Activated T-cell treated with anti-CD3 and anti-CD28 coated beads, Interleukin-2, amount 50 U/mL, for 1 hour (primary cell): Measurements from ENCODE around the gene GMPPB.
"Not testable (repeated sequence)": the region's sequence is repeated elsewhere in the genome, so short reads cannot be mapped to it uniquely, and the experiment has no call there.

Experiments used
- DNase-seq: peaks from one replicate; pipeline ENCODE4 v3.0.0-alpha.2; 2020

Gene GMPPB

GRCh38 chr3:49723628-49724551, at the start of gene GMPPB:
Gene GMPPB (minus strand): TSS chr3:49723951. CDS start chr3:49723726, 225 bp downstream.
- DNase-seq = peak; percentile 89

- DNase-seq = no peak
These were observed 49.0 kb upstream of the GMPPB start for GRCh38 chr3:49772703-49773102.

- no peak for DNase-seq
These were observed 47.7 kb upstream of the GMPPB start for GRCh38 chr3:49771340-49771938.

GRCh38 chr3:49769926-49770325, 46.2 kb upstream of the GMPPB start:
- no peak for DNase-seq

GRCh38 chr3:49769286-49769915, 45.6 kb upstream of the GMPPB start:
- no peak for DNase-seq

GRCh38 chr3:49763981-49764380, 40.2 kb upstream of the GMPPB start:
- no peak for DNase-seq

- no peak for DNase-seq
These were observed 37.9 kb upstream of the GMPPB start for GRCh38 chr3:49761661-49762060.

GRCh38 chr3:49759226-49759625, 35.5 kb upstream of the GMPPB start:
- no peak for DNase-seq

- DNase-seq = no peak
These were observed 33.4 kb upstream of the GMPPB start for GRCh38 chr3:49757197-49757596.

GRCh38 chr3:49756036-49756435, 32.3 kb upstream of the GMPPB start:
- DNase-seq = no peak

- no peak for DNase-seq
These were observed 30.8 kb upstream of the GMPPB start for GRCh38 chr3:49754536-49754935.

GRCh38 chr3:49751501-49751900, 27.8 kb upstream of the GMPPB start:
- DNase-seq = no peak

- DNase-seq = no peak
These were observed 26.3 kb upstream of the GMPPB start for GRCh38 chr3:49750056-49750455.

GRCh38 chr3:49748874-49749273, 25.1 kb upstream of the GMPPB start:
- not testable (repeated sequence) for DNase-seq

- no peak for DNase-seq
These were observed 24.2 kb upstream of the GMPPB start for GRCh38 chr3:49747792-49748480.

- no peak for DNase-seq
These were observed 22.2 kb upstream of the GMPPB start for GRCh38 chr3:49745986-49746385.

- DNase-seq = no peak
These were observed 16.7 kb upstream of the GMPPB start for GRCh38 chr3:49740427-49740826.

- DNase-seq = no peak
These were observed 14.4 kb upstream of the GMPPB start for GRCh38 chr3:49738067-49738713.

GRCh38 chr3:49734752-49735151, 11.0 kb upstream of the GMPPB start:
- no peak for DNase-seq

- no peak for DNase-seq
These were observed 9.8 kb upstream of the GMPPB start for GRCh38 chr3:49733551-49733950.

- DNase-seq = no peak
These were observed 8.8 kb upstream of the GMPPB start for GRCh38 chr3:49732597-49732996.

GRCh38 chr3:49729966-49730609, 6.3 kb upstream of the GMPPB start:
- DNase-seq = no peak
